ENCODE measurements around the gene CIC. TPM values are rescaled to one million over a fixed set of nuclear protein-coding genes. Genes with fewer than 3 reads are reported as not detected.

CIC gene
- total and polyA plus RNA-seq, 2 of the 13 experiments (the other 11 are each of a cell fraction or from before 2014, with no cell fraction given), result 5.9 to 8.0 TPM

GRCh38 chr19:42283188-42284065 lies 14.4 kb downstream of the CIC start (continued):
- TF ChIP-seq ARID5B (CRISPR knock-in tag; IDR thresholded peaks at IDR 0.05), result peak; percentile 30; the same call in 1 of the 2 replicates
- TF ChIP-seq ZNF691 (CRISPR knock-in tag; IDR thresholded peaks at IDR 0.05; ENCODE audit: borderline replicate concordance, low read depth), result 0 out of 2 replicates have a peak, but pooled peaks have one; percentile 79
- 0 out of 2 replicates have a peak, but pooled peaks have one; percentile 30 for TF ChIP-seq ZBTB46 (CRISPR knock-in tag; IDR thresholded peaks at IDR 0.05; ENCODE audit: borderline replicate concordance)
- TF ChIP-seq ZNF292 (CRISPR knock-in tag; IDR thresholded peaks at IDR 0.05; ENCODE audit: borderline replicate concordance, low read depth), result no peak
- peak; percentile 61; the same call in 1 of the 2 replicates for TF ChIP-seq TAF1 (CRISPR knock-in tag; IDR thresholded peaks at IDR 0.05)
- TF ChIP-seq NFE2L2 (IDR thresholded peaks at IDR 0.05; ENCODE audit: low read length), result no peak
- TF ChIP-seq FUBP1 (CRISPR knock-in tag; IDR thresholded peaks at IDR 0.05; ENCODE audit: borderline replicate concordance), result no peak
- TF ChIP-seq E2F1 (CRISPR knock-in tag; IDR thresholded peaks at IDR 0.05), result no peak
- no peak for TF ChIP-seq TP53 (CRISPR knock-in tag; conservative IDR thresholded peaks at IDR 0.05)
- no peak for TF ChIP-seq NR2F2 (IDR thresholded peaks at IDR 0.05; ENCODE audit: borderline replicate concordance, low read depth)
- TF ChIP-seq AHR (CRISPR knock-in tag; IDR thresholded peaks at IDR 0.05), result no peak
- no peak for TF ChIP-seq FOXK1 (CRISPR knock-in tag; IDR thresholded peaks at IDR 0.05; ENCODE audit: borderline replicate concordance, low read depth)
- TF ChIP-seq ZFP1 (CRISPR knock-in tag; IDR thresholded peaks at IDR 0.05), result no peak
